ENCODE data around the gene POLA2.
"Not testable (repeated sequence)": the region's sequence is repeated elsewhere in the genome, so short reads cannot be mapped to it uniquely, and the experiment has no call there.

Gene POLA2

DNA sequence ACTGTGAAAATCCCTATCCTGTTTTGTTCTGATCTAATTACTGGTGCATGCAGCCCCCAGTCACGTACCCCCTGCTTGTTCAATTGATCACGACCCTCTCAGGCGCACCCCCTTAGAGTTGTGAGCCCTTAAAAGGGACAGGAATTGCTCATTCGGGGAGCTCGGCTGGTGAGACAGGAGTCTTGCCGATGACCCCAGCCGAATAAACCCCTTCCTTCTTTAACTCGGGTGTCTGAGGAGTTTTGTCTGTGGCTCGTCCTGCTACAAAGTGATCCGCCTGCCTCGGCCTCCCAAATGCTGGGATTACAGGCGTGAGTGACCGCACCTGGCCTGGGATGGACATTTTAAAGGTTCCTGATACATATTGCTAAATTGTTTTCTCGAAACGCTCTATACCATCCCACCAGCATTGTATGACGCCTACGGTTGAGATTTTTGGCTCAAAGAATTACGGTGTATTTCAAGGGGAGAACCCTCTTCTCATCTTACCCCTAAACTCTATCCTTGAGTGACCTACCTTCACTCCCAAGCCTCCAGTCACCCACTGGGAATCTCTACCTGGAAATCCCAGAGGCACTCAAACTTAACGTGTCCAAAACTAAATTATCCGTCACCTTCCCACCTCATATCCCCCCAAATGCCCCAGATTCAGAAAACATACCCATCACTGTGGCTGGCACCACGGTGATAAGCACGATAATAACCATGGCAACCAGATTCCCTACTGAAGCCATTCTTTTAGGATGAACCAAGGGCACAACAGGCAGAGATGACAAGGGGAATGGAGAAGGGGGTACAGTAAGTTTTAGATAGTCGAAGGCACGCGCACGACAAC is 789 bp upstream of the POLA2 start:
- Histone ChIP-seq H3K27me3 (replicated peaks) (no peaks in the 10 kb centered on the region), H3K4me3 (ENCODE audit: low read depth, low read length) (peak overlapping the region; percentile 79), H3K36me3 (replicated peaks) (no peaks in the 10 kb centered on the region), H3K27ac (peak overlapping the region; percentile 75)
- in situ Hi-C loops (cut with HindIII; ENCODE audit: low pct_ligation_motif_present, low sequenced_read_pairs) = no loop called here
- DNase-seq = no peak
- TF ChIP-seq CTCF (IDR thresholded peaks at IDR 0.05; ENCODE audit: low read depth, low read length, missing control alignments) = no peak

GRCh38 chr11:65262381-65262680 is 569 bp downstream of the POLA2 start:
- in situ Hi-C loops (cut with HindIII; ENCODE audit: low pct_ligation_motif_present, low sequenced_read_pairs) = no loop called here
- peak overlapping the region; percentile 79 for H3K4me3 ChIP-seq (ENCODE audit: low read depth, low read length)
- no peak for TF ChIP-seq CTCF (IDR thresholded peaks at IDR 0.05; ENCODE audit: low read depth, low read length, missing control alignments)
- no peak for DNase-seq
- H3K27ac ChIP-seq = peak overlapping the region; percentile 75
- no peaks in the 10 kb centered on the region for H3K36me3 ChIP-seq (replicated peaks)
- no peaks in the 10 kb centered on the region for H3K27me3 ChIP-seq (replicated peaks)

DNA sequence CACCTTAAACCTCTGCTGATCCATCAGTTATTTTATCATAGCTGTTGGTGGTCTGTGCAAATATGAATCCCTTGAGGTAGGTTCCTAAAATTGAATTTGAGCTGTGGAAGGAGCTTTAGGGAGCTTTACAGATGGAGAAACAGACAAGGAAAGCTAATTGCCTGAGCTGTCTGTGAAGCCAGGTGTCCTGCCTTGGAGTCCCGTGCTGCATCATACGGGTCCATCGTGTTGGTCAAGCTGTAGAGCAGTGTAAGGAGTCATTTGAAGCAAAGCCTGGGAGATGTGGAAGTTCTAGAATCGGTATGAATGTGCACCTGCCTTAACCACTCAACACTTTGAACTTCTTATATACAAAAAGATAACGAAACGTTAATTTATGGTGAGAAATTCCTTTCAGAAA is 1.0 kb downstream of the POLA2 start:
- no peak for DNase-seq

GRCh38 chr11:65264747-65265146 is 3.0 kb downstream of the POLA2 start:
- in situ Hi-C loops (cut with HindIII; ENCODE audit: low pct_ligation_motif_present, low sequenced_read_pairs) = not testable (repeated sequence)

More for the DNA sequence above, 1.0 kb downstream of the POLA2 start:
- Histone ChIP-seq H3K27me3 (replicated peaks) (no peaks in the 10 kb centered on the region), H3K36me3 (replicated peaks) (no peaks in the 10 kb centered on the region), H3K27ac (peak overlapping the region; percentile 75), H3K4me3 (ENCODE audit: low read depth, low read length) (peak overlapping the region; percentile 79)
- in situ Hi-C loops (cut with HindIII; ENCODE audit: low pct_ligation_motif_present, low sequenced_read_pairs) = no loop called here
- TF ChIP-seq CTCF (IDR thresholded peaks at IDR 0.05; ENCODE audit: low read depth, low read length, missing control alignments) = no peak

GRCh38 chr11:65266210-65266609 is 4.4 kb downstream of the POLA2 start:
- no peak for DNase-seq
- H3K27me3 ChIP-seq (replicated peaks) = no peaks in the 10 kb centered on the region
- in situ Hi-C loops (cut with HindIII; ENCODE audit: low pct_ligation_motif_present, low sequenced_read_pairs) = no loop called here
- TF ChIP-seq CTCF (IDR thresholded peaks at IDR 0.05; ENCODE audit: low read depth, low read length, missing control alignments) = peak; percentile 80
- H3K27ac ChIP-seq = no peak overlapping the region
- H3K4me3 ChIP-seq (ENCODE audit: low read depth, low read length) = no peak overlapping the region
- no peaks in the 10 kb centered on the region for H3K36me3 ChIP-seq (replicated peaks)

More at GRCh38 chr11:65264747-65265146, 3.0 kb downstream of the POLA2 start:
- not testable (repeated sequence) for H3K27ac ChIP-seq; DNase-seq; H3K4me3 ChIP-seq (ENCODE audit: low read depth, low read length); H3K36me3 ChIP-seq (replicated peaks); H3K27me3 ChIP-seq (replicated peaks)

GRCh38 chr11:65274735-65275682 is 13.2 kb downstream of the POLA2 start:
- peak; percentile 86 for TF ChIP-seq CTCF (IDR thresholded peaks at IDR 0.05; ENCODE audit: low read depth, low read length, missing control alignments)
- H3K4me3 ChIP-seq (ENCODE audit: low read depth, low read length) = no peak overlapping the region
- peak; percentile 97 for DNase-seq
- in situ Hi-C loops (cut with HindIII; ENCODE audit: low pct_ligation_motif_present, low sequenced_read_pairs) = no loop called here
- H3K27ac ChIP-seq = peak overlapping the region; percentile 73
- no peaks in the 10 kb centered on the region for H3K36me3 ChIP-seq (replicated peaks)
- no peaks in the 10 kb centered on the region for H3K27me3 ChIP-seq (replicated peaks)

Data from brain microvascular endothelial cell (primary cell).